OCI-LY1 (cell line): Measurements from ENCODE around the gene BRD2.

Experiments
- H2AFZ ChIP-seq: fragments of 200-600 bp; sonication (generic), shearing (Covaris generic); 2 replicates; pipeline ENCODE4 v1.6.0; 2014; ENCODE audit warnings: antibody characterized with exemption, mild to moderate bottlenecking, low read length
- H3F3A ChIP-seq: fragments of 200-600 bp; sonication (generic), shearing (Covaris generic); 2 replicates; pipeline ENCODE4 v1.6.0; 2014; ENCODE audit warnings: mild to moderate bottlenecking, antibody characterized with exemption, low read length, moderate library complexity; ENCODE audit not compliant: insufficient read depth
- H3K27ac ChIP-seq: fragments of 200-600 bp; sonication (generic); 2 replicates; pipeline ENCODE4 v1.5.1; 2014; ENCODE audit warnings: low read length, mixed run types, mild to moderate bottlenecking, low read depth; ENCODE audit not compliant: poor library complexity, severe bottlenecking
- H3K27me3 ChIP-seq: fragments of 200-600 bp; sonication (generic); 2 replicates; pipeline ENCODE4 v1.6.0; 2014; ENCODE audit warnings: antibody characterized with exemption, mild to moderate bottlenecking, low read length, moderate library complexity; ENCODE audit not compliant: insufficient read depth
- H3K36me3 ChIP-seq: fragments of 200-600 bp; sonication (generic); 2 replicates; pipeline ENCODE4 v1.6.1; 2014; ENCODE audit warnings: mild to moderate bottlenecking, antibody characterized with exemption, low read length, moderate library complexity, mixed read lengths; ENCODE audit not compliant: insufficient read depth
- H3K4me1 ChIP-seq: fragments of 200-600 bp; sonication (generic); 2 replicates; pipeline ENCODE4 v1.5.1; 2014; ENCODE audit warnings: mild to moderate bottlenecking, low read length, moderate library complexity; ENCODE audit not compliant: insufficient read depth, severe bottlenecking
- H3K4me2 ChIP-seq: fragments of 200-600 bp; sonication (generic), shearing (Covaris generic); 2 replicates; pipeline ENCODE4 v1.6.1; 2014; ENCODE audit warnings: low read length
- H3K4me3 ChIP-seq: fragments of 200-600 bp; sonication (generic); 2 replicates; pipeline ENCODE4 v1.5.1; 2014; ENCODE audit warnings: low read length, low read depth, mild to moderate bottlenecking, mixed read lengths; ENCODE audit not compliant: poor library complexity, severe bottlenecking
- H3K79me2 ChIP-seq: fragments of 200-600 bp; shearing (Covaris generic); 2 replicates; pipeline ENCODE4 v1.6.1; 2016; ENCODE audit warnings: mixed run types, low read length, mixed read lengths; ENCODE audit not compliant: insufficient read depth
- H3K9ac ChIP-seq: fragments of 200-600 bp; sonication (generic), shearing (Covaris generic); 2 replicates; pipeline ENCODE4 v1.6.1; 2014; ENCODE audit warnings: mild to moderate bottlenecking, low read length, mixed read lengths
- H3K9me2 ChIP-seq: fragments of 200-600 bp; sonication (generic), shearing (Covaris generic); 2 replicates; pipeline ENCODE4 v1.6.1; 2014; ENCODE audit warnings: low read depth, mild to moderate bottlenecking, low read length, mixed read lengths
- H3K9me3 ChIP-seq: fragments of 200-600 bp; shearing (Covaris generic); 2 replicates; pipeline ENCODE4 v1.6.1; 2014; ENCODE audit warnings: low read length, mixed read lengths
- H4K20me1 ChIP-seq: fragments of 200-600 bp; sonication (generic), shearing (Covaris generic); 2 replicates; pipeline ENCODE4 v1.6.0; 2016; ENCODE audit warnings: mild to moderate bottlenecking, low read length; ENCODE audit not compliant: insufficient read depth
- CTCF ChIP-seq: fragments of 200-600 bp; sonication (generic), shearing (Covaris generic); IDR thresholded peaks from 2 replicates; pipeline ENCODE4 v1.5.1; 2017; ENCODE audit warnings: mild to moderate bottlenecking, antibody characterized with exemption, low read length, moderate library complexity, mixed read lengths
- EZH2 ChIP-seq: fragments of 200-600 bp; sonication (generic), shearing (Covaris generic); IDR thresholded peaks from 2 replicates; pipeline ENCODE4 v1.8.0; 2017; ENCODE audit warnings: borderline replicate concordance, mixed run types, mild to moderate bottlenecking, antibody characterized with exemption, low read length, moderate library complexity, mixed read lengths

The BRD2 gene

GRCh38 chr6:32943864-32944649 is 24.3 kb upstream of the BRD2 start:
- Histone ChIP-seq H3K4me2 (peak overlapping the region; percentile 90), H4K20me1 (no peaks in the 10 kb centered on the region), H3K4me3 (peak overlapping the region; percentile 63), H3K4me1 (peaks cover 96% of the 10 kb centered on the region), H3K27me3 (no peaks in the 10 kb centered on the region), H3K79me2 (no peaks in the 10 kb centered on the region), H3K9me3 (no peaks in the 10 kb centered on the region; the same call in 1 of the 2 replicates), H2AFZ (no peak overlapping the region), H3K36me3 (no peaks in the 10 kb centered on the region), H3K27ac (peak overlapping the region; percentile 99), H3K9me2 (no peaks in the 10 kb centered on the region), H3K9ac (peak overlapping the region; percentile 80), H3F3A (peaks cover 16% of the 10 kb centered on the region; the same call in 1 of the 2 replicates)
- TF ChIP-seq CTCF (no peak), EZH2 (no peak)

GRCh38 chr6:32945108-32945760 is 23.2 kb upstream of the BRD2 start:
- H3K9ac ChIP-seq = peak overlapping the region; percentile 80
- no peak overlapping the region for H2AFZ ChIP-seq
- H3K4me3 ChIP-seq = peak overlapping the region; percentile 63

GRCh38 chr6:32945953-32946352 is 22.4 kb upstream of the BRD2 start:
- H3K9ac ChIP-seq = peak overlapping the region; percentile 80
- H3K4me1 ChIP-seq = peaks cover 91% of the 10 kb centered on the region

More at GRCh38 chr6:32945108-32945760, 23.2 kb upstream of the BRD2 start:
- no peaks in the 10 kb centered on the region for H3K79me2 ChIP-seq
- H3K27me3 ChIP-seq = no peaks in the 10 kb centered on the region
- no peak for TF ChIP-seq EZH2
- no peak for TF ChIP-seq CTCF
- no peaks in the 10 kb centered on the region; the same call in 1 of the 2 replicates for H3K9me3 ChIP-seq
- H3K36me3 ChIP-seq = no peaks in the 10 kb centered on the region
- H3K4me1 ChIP-seq = peaks cover 91% of the 10 kb centered on the region
- peaks cover 16% of the 10 kb centered on the region; the same call in 1 of the 2 replicates for H3F3A ChIP-seq
- H3K4me2 ChIP-seq = peak overlapping the region; percentile 90
- no peaks in the 10 kb centered on the region for H4K20me1 ChIP-seq
- peak overlapping the region; percentile 99 for H3K27ac ChIP-seq
- H3K9me2 ChIP-seq = no peaks in the 10 kb centered on the region

More at GRCh38 chr6:32945953-32946352, 22.4 kb upstream of the BRD2 start:
- no peaks in the 10 kb centered on the region for H3K9me2 ChIP-seq
- no peak overlapping the region for H2AFZ ChIP-seq
- peak overlapping the region; percentile 63 for H3K4me3 ChIP-seq
- H3K27ac ChIP-seq = peak overlapping the region; percentile 99
- no peaks in the 10 kb centered on the region for H3K79me2 ChIP-seq
- H3K27me3 ChIP-seq = no peaks in the 10 kb centered on the region
- peaks cover 16% of the 10 kb centered on the region; the same call in 1 of the 2 replicates for H3F3A ChIP-seq
- H3K9me3 ChIP-seq = no peaks in the 10 kb centered on the region; the same call in 1 of the 2 replicates
- no peaks in the 10 kb centered on the region for H3K36me3 ChIP-seq
- H3K4me2 ChIP-seq = peak overlapping the region; percentile 90
- TF ChIP-seq CTCF (no peak), EZH2 (no peak)
- no peaks in the 10 kb centered on the region for H4K20me1 ChIP-seq
